ENCODE results near the gene RUNX2.

DNA sequence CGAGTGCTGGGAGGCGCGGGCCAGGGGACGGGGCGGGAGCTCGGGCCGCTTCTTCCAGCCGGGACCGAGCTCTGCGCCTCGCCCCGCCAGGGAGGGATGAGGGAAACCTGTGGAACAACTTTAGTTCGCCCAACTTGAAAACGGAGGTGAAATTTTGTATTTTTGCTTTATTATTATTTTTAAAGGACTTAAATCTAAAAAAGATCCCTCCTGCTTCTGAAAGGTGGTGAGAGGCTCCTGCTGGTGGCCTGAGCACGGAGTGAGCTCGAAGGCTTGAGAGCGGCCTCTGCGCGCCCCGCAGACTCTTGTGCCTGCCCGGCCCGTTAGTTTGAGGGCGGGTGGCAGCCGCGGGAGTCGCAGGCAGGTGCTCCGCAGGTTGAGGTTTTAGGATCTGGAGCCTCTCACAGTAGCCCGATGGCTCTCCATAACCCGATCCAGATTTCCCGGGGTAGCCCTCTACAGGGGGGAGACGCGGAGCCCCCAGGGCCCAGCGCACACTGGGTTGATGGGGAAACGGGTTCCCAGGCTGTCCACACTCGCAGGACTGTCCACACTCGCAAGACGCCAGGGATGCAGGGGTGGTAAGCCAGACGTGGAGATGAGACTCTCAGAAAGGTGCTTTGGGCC, 95.8 kb downstream of the RUNX2 start:
- TF ChIP-seq, protein P1, sequence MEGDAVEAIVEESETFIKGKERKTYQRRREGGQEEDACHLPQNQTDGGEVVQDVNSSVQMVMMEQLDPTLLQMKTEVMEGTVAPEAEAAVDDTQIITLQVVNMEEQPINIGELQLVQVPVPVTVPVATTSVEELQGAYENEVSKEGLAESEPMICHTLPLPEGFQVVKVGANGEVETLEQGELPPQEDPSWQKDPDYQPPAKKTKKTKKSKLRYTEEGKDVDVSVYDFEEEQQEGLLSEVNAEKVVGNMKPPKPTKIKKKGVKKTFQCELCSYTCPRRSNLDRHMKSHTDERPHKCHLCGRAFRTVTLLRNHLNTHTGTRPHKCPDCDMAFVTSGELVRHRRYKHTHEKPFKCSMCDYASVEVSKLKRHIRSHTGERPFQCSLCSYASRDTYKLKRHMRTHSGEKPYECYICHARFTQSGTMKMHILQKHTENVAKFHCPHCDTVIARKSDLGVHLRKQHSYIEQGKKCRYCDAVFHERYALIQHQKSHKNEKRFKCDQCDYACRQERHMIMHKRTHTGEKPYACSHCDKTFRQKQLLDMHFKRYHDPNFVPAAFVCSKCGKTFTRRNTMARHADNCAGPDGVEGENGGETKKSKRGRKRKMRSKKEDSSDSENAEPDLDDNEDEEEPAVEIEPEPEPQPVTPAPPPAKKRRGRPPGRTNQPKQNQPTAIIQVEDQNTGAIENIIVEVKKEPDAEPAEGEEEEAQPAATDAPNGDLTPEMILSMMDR (conservative IDR thresholded peaks at IDR 0.05; ENCODE audit: low read length), result no peak
- peak; percentile 14; the same call in 1 of the 2 replicates for TF ChIP-seq EZH2phosphoT487 (IDR thresholded peaks at IDR 0.05; ENCODE audit: borderline replicate concordance, low read depth, low read length)

Measured in OCI-LY7 (cell line).